MCF 10A (cell line): ENCODE measurements around the gene CDH1. TPM values are rescaled to one million over a fixed set of nuclear protein-coding genes. Genes with fewer than 3 reads are reported as not detected.

Experiments used
- Bru-seq: library from RNA; stranded (reverse); fragments of 400-500 nt; gene quantifications from one replicate; lab custom pipeline; 2021; lab: Mats Ljungman, UMichigan
- BruChase-seq, 2 experiments: library from RNA; stranded (reverse); fragments of 400-500 nt; gene quantifications; one replicate each; lab custom pipeline; 2021; lab: Mats Ljungman, UMichigan
- BruUV-seq: library from RNA; stranded (reverse); fragments of 400-500 nt; replicated peaks from 2 replicates; lab custom pipeline; 2021; lab: Mats Ljungman, UMichigan
- CTCF ChIA-PET: fragments of 300-600 bp; sonication (Branson Sonifier 250); formaldehyde crosslinking; extraction: SDS; loops from one replicate; lab custom pipeline; 2021; ENCODE audit warnings: antibody characterized with exemption, inconsistent platforms; lab: Yijun Ruan, JAX
- POLR2A ChIA-PET: fragments of 300-600, 350-650 bp; sonication (Branson Sonifier 250); formaldehyde crosslinking; extraction: SDS; loops from one replicate; lab custom pipeline; 2020; ENCODE audit warnings: antibody characterized with exemption, inconsistent platforms; lab: Yijun Ruan, JAX
- DNase-seq: peaks from one replicate; pipeline ENCODE4 v3.0.0-alpha.2; 2018; ENCODE audit not compliant: unreplicated experiment
- H3K27ac Mint-ChIP-seq: one replicate; pipeline ENCODE4 v1.8.0; 2022; ENCODE audit warnings: mild to moderate bottlenecking, low read depth, mixed read lengths; ENCODE audit not compliant: unreplicated experiment
- H3K27me3 Mint-ChIP-seq: one replicate; pipeline ENCODE4 v1.8.0; 2022; ENCODE audit warnings: mixed read lengths; ENCODE audit not compliant: insufficient read depth, unreplicated experiment
- H3K36me3 Mint-ChIP-seq: one replicate; pipeline ENCODE4 v1.8.0; 2022; ENCODE audit warnings: mild to moderate bottlenecking, moderate library complexity, mixed read lengths; ENCODE audit not compliant: insufficient read depth, unreplicated experiment
- H3K4me1 Mint-ChIP-seq: one replicate; pipeline ENCODE4 v1.8.0; 2022; ENCODE audit warnings: mixed read lengths; ENCODE audit not compliant: insufficient read depth, unreplicated experiment
- H3K4me3 Mint-ChIP-seq: one replicate; pipeline ENCODE4 v1.8.0; 2022; ENCODE audit warnings: mild to moderate bottlenecking, moderate library complexity, mixed read lengths; ENCODE audit not compliant: unreplicated experiment
- H3K9me3 Mint-ChIP-seq: one replicate; pipeline ENCODE4 v1.8.0; 2022; ENCODE audit warnings: mixed read lengths; ENCODE audit not compliant: unreplicated experiment
- CTCF ChIP-seq: fragments of 200-600 bp; IDR thresholded peaks from one replicate; pipeline ENCODE4 v1.8.0; 2022; ENCODE audit warnings: antibody characterized with exemption, mild to moderate bottlenecking; ENCODE audit not compliant: unreplicated experiment
- intact Hi-C: fragments of 100-400 bp; cut with micrococcal nuclease; formaldehyde crosslinking; loops from 2 replicates; pipeline ENCODE4 v1.14.1; 2022
- long read RNA-seq: library from polyadenylated mRNA; stranded (forward); transcript quantifications from one replicate; pipeline ENCODE4 v2.0.0, GENCODE V29; 2022
- total RNA-seq: library from RNA; stranded (reverse); gene quantifications from 2 replicates; pipeline ENCODE4 v1.2.3, GENCODE V29; 2022

CDH1 gene
- total RNA-seq = 37.6 and 37.7 TPM in 2 replicates
- Bru-seq, nascent RNA = percentile 47 among the genes with signal in this experiment
- percentile 61 among the genes with signal in this experiment for BruChase-seq, experiment 1, labeled RNA remaining after a 6-hour chase
- percentile 52 among the genes with signal in this experiment for BruChase-seq, experiment 2, labeled RNA remaining after a 2-hour chase
- long read RNA-seq, full-length matches to known transcripts = 53 of 73 reads
- long read RNA-seq, partial matches to known transcripts = 14 of 73 reads
- long read RNA-seq, other reads (novel, unspliced or antisense) = 6 of 73 reads

- intact Hi-C loops = no loop called here
- Mint-ChIP-seq H3K27ac (peak within 1 kb of the TSS; percentile 69), H3K36me3 (no peaks in the 10 kb centered on the region), H3K27me3 (no peaks in the 10 kb centered on the region), H3K9me3 (no peaks in the 10 kb centered on the region), H3K4me3 (peak within 1 kb of the TSS; percentile 79), H3K4me1 (peaks cover 27% of the 10 kb centered on the region)
- no peak for TF ChIP-seq CTCF
- BruUV-seq = no TSS peak
- POLR2A ChIA-PET = interaction anchor here (0.6 to 4.2 kb wide), 17 partner anchors 10 to 207 kb away, joined by 3 to 36 read pairs (median 3); no protein-coding TSS in a partner anchor
- CTCF ChIA-PET = interaction anchor here (0.7 to 2.9 kb wide), 4 partner anchors 30 to 519 kb away, joined by 3 to 23 read pairs (median 4); no protein-coding TSS in a partner anchor
- peak; percentile 84 for DNase-seq
Measured at GRCh38 chr16:68737046-68737729, at the start of gene CDH1. Gene CDH1, plus strand, starts transcription at chr16:68737292. Its CDS starts 124 bp downstream, at chr16:68737416.

- no peak overlapping the region for H3K4me3 Mint-ChIP-seq
- H3K27ac Mint-ChIP-seq = no peak overlapping the region
- ChIA-PET POLR2A (interaction anchor here (1.3 kb wide), 1 partner anchor 47 kb away, joined by 3 read pairs; the partner anchor contains the start of gene CDH1), CTCF (interaction anchor here (0.6 to 1.8 kb wide), 2 partner anchors 100 to 112 kb away, joined by 4 to 10 read pairs; no protein-coding TSS in a partner anchor)
- no peak for TF ChIP-seq CTCF
- no peak for DNase-seq
- H3K36me3 Mint-ChIP-seq = peaks cover 82% of the 10 kb centered on the region
- no peaks in the 10 kb centered on the region for H3K4me1 Mint-ChIP-seq
- no peaks in the 10 kb centered on the region for H3K27me3 Mint-ChIP-seq
- intact Hi-C loops = no loop called here
- BruUV-seq = no TSS peak
- no peaks in the 10 kb centered on the region for H3K9me3 Mint-ChIP-seq
Measured at GRCh38 chr16:68689921-68690320, 47.2 kb upstream of the CDH1 start.

- POLR2A ChIA-PET = interaction anchor here (0.7 kb wide), 1 partner anchor 363 kb away, joined by 3 read pairs; no protein-coding TSS in a partner anchor
- intact Hi-C loops = no loop called here
- CTCF ChIA-PET = interaction anchor here (1.2 to 4.9 kb wide), 2 partner anchors 105 to 167 kb away, joined by 3 to 18 read pairs; no protein-coding TSS in a partner anchor
Measured at GRCh38 chr16:68695575-68695974, 41.5 kb upstream of the CDH1 start.

More at GRCh38 chr16:68695575-68695974, 41.5 kb upstream of the CDH1 start:
- TF ChIP-seq CTCF = no peak
- Mint-ChIP-seq H3K27me3 (no peaks in the 10 kb centered on the region), H3K36me3 (peaks cover 89% of the 10 kb centered on the region), H3K4me3 (no peak overlapping the region), H3K9me3 (no peaks in the 10 kb centered on the region), H3K4me1 (peaks cover 6% of the 10 kb centered on the region), H3K27ac (no peak overlapping the region)
- DNase-seq = no peak
- no TSS peak for BruUV-seq
